GM12878 (cell line): ENCODE data around the gene OVOL1. TPM values are rescaled to one million over a fixed set of nuclear protein-coding genes. Genes with fewer than 3 reads are reported as not detected.

ENCODE experiments used
- ATAC-seq: fragments of 200-7000 bp; cut with Tn5 transposase; 3 replicates; pipeline ENCODE4 v1.9.1; 2020; ENCODE audit warnings: mild to moderate bottlenecking, moderate library complexity
- BruUV-seq: library from RNA; stranded (reverse); fragments of 400-500 nt; replicated peaks from 2 replicates; lab custom pipeline; 2021; lab: Mats Ljungman, UMichigan
- CTCF ChIA-PET: fragments of 300-600 bp; sonication (Branson Sonifier 250); formaldehyde crosslinking; extraction: SDS; loops from one replicate; lab custom pipeline; 2021; ENCODE audit warnings: inconsistent platforms; lab: Yijun Ruan, JAX
- POLR2A ChIA-PET: fragments of 350-600 bp; formaldehyde crosslinking; extraction: SDS; loops from one replicate; lab custom pipeline; 2021; ENCODE audit warnings: inconsistent platforms; lab: Charles Lee
- RAD21 ChIA-PET: fragments of 300-600 bp; sonication (Branson Sonifier 250); formaldehyde crosslinking; loops from one replicate; lab custom pipeline; 2023; ENCODE audit warnings: antibody characterized with exemption; ENCODE audit not compliant: unreplicated experiment; lab: Charles Lee
- SMC1A ChIA-PET: fragments of 300-600 bp; sonication (Branson Sonifier 250); formaldehyde crosslinking; loops from one replicate; lab custom pipeline; 2023; ENCODE audit not compliant: unreplicated experiment, uncharacterized antibody; lab: Charles Lee
- DNase-seq: peaks from one replicate; pipeline ENCODE4 v3.0.0-alpha.2; 2011; ENCODE audit warnings: low read depth, low spot score
- FAIRE-seq: peaks from 3 replicates; lab custom pipeline; 2011; peaks lifted over from hg19 to GRCh38; lab: Jason Lieb, UNC
- H2AFZ ChIP-seq: 2 replicates; pipeline ENCODE4 v1.6.0; 2011; ENCODE audit warnings: low read depth, low read length, control low read depth; ENCODE audit not compliant: control insufficient read depth
- H3K27ac ChIP-seq: 2 replicates; pipeline ENCODE4 v1.5.1; 2011; ENCODE audit warnings: control low read depth; ENCODE audit not compliant: control insufficient read depth, insufficient read depth
- H3K27me3 ChIP-seq, 2 experiments: replicated peaks in 1 of 2; 2 replicates each; pipeline versions ENCODE4 v1.6.0 to v1.6.1; 2011; ENCODE audit warnings: low read length in 1 of 2; ENCODE audit not compliant: control insufficient read depth in 2 of 2, insufficient read depth in 2 of 2
- H3K36me3 ChIP-seq, 2 experiments: 2 replicates each; pipeline ENCODE4 v1.5.1; 2011; ENCODE audit warnings: low read length in 1 of 2; ENCODE audit not compliant: control insufficient read depth in 2 of 2, insufficient read depth in 2 of 2
- H3K4me1 ChIP-seq: 2 replicates; pipeline ENCODE4 v1.6.1; 2011; ENCODE audit warnings: mild to moderate bottlenecking, low read length, moderate library complexity, mixed read lengths; ENCODE audit not compliant: control insufficient read depth, insufficient read depth
- H3K4me2 ChIP-seq: 2 replicates; pipeline ENCODE4 v1.6.0; 2011; ENCODE audit warnings: control low read depth; ENCODE audit not compliant: control insufficient read depth, insufficient read depth
- H3K4me3 ChIP-seq: fragments of 200-600 bp; sonication (generic); 2 replicates; pipeline ENCODE4 v1.5.1; 2016
- H3K79me2 ChIP-seq: 2 replicates; pipeline ENCODE4 v1.6.0; 2011; ENCODE audit warnings: low read length; ENCODE audit not compliant: control insufficient read depth, insufficient read depth
- H3K9ac ChIP-seq: 2 replicates; pipeline ENCODE4 v1.8.0; 2011; ENCODE audit warnings: low read length, control low read depth, mixed read lengths; ENCODE audit not compliant: control insufficient read depth, insufficient read depth
- H3K9me3 ChIP-seq: replicated peaks from 3 replicates; pipeline ENCODE4 v1.5.1; 2011; ENCODE audit warnings: mild to moderate bottlenecking, low read length; ENCODE audit not compliant: control insufficient read depth, insufficient read depth
- H4K20me1 ChIP-seq: 2 replicates; pipeline ENCODE4 v1.6.0; 2011; ENCODE audit not compliant: control insufficient read depth, insufficient read depth
- CTCF ChIP-seq, 3 experiments: IDR thresholded peaks in 2 of 3; conservative IDR thresholded peaks in 1 of 3; 2 replicates each; pipeline ENCODE4 v1.5.1; 2011; ENCODE audit warnings: low read depth in 3 of 3, low read length in 3 of 3, mild to moderate bottlenecking in 3 of 3, control low read depth in 2 of 3, moderate library complexity in 2 of 3, inconsistent platforms in 1 of 3, mixed read lengths in 1 of 3; ENCODE audit not compliant: control insufficient read depth in 2 of 3, insufficient read depth in 1 of 3; ENCODE audit errors: extremely low read depth in 1 of 3
- E2F8 ChIP-seq: fragments of 450-650 bp; IDR thresholded peaks from 2 replicates; pipeline ENCODE4 v1.6.1; 2018; ENCODE audit warnings: mild to moderate bottlenecking, low read depth, moderate library complexity; ENCODE audit not compliant: partially characterized antibody
- EED ChIP-seq: sonication (generic); IDR thresholded peaks from 2 replicates; pipeline ENCODE4 v1.6.1; 2016; ENCODE audit warnings: antibody characterized with exemption, low read depth
- EGR1 ChIP-seq, 2 experiments: IDR thresholded peaks; 1 replicate in 1 of 2; 2 replicates in 1 of 2; pipeline ENCODE4 v1.6.1; 2011 to 2012; ENCODE audit warnings: low read depth in 2 of 2, low read length in 2 of 2, borderline replicate concordance in 1 of 2, mild to moderate bottlenecking in 1 of 2, moderate library complexity in 1 of 2
- GATAD2B ChIP-seq: fragments of 450-650 bp; conservative IDR thresholded peaks from 2 replicates; pipeline ENCODE4 v1.6.1; 2017; ENCODE audit warnings: low read depth, mild to moderate bottlenecking, moderate library complexity
- RB1 ChIP-seq: fragments of 450-650 bp; formaldehyde crosslinking; IDR thresholded peaks from 2 replicates; pipeline ENCODE4 v1.6.1; 2017; ENCODE audit warnings: mild to moderate bottlenecking, borderline replicate concordance
- RBBP5 ChIP-seq: fragments of 200-600 bp; sonication (generic); conservative IDR thresholded peaks from 2 replicates; pipeline ENCODE4 v1.6.1; 2016
- REST ChIP-seq: IDR thresholded peaks from 2 replicates; pipeline ENCODE4 v1.6.1; 2012; ENCODE audit warnings: mild to moderate bottlenecking, low read depth, low read length
- SREBF1 ChIP-seq: IDR thresholded peaks from 2 replicates; pipeline ENCODE4 v1.6.1; 2012; ENCODE audit warnings: mild to moderate bottlenecking, low read length
- WGBS: methylation state at CpG from one replicate; pipeline ENCODE4 v1.1.6; 2016; ENCODE audit warnings: low lambda C conversion rate; ENCODE audit not compliant: insufficient replicate concordance, insufficient coverage; ENCODE audit errors: missing lambda C conversion rate; 5-methylcytosine and 5-hydroxymethylcytosine counted together
- in situ Hi-C: fragments of 300-500 bp; cut with MboI; formaldehyde crosslinking; loops from 9 replicates; pipeline ENCODE4 v1.14.3; 2018; ENCODE audit warnings: mixed read lengths
- intact Hi-C: fragments of 100-400 bp; cut with micrococcal nuclease; formaldehyde crosslinking; loops from one replicate; pipeline ENCODE4 v1.14.2; 2022; ENCODE audit not compliant: unreplicated experiment
- polyA plus RNA-seq, 11 experiments: library from polyadenylated mRNA; depleted of rRNA in 4 of 11; unstranded in 6 of 11; stranded (reverse) in 5 of 11; fragments of >200 nt; fragmentation: Nextera tagmentation in 4 of 11; fragmentation: Illumina TruSeq in 1 of 11; extraction: Ambion mirVana in 4 of 11; extraction: Trizol in 1 of 11; gene quantifications; 1 replicate in 1 of 11; 2 replicates in 10 of 11; pipeline versions ENCODE4 v1.2.1 to v1.2.3, GENCODE V29; 2011 to 2016; ENCODE audit warnings: inconsistent platforms in 2 of 11, missing spikeins in 2 of 11, low read depth in 1 of 11
- total RNA-seq, 4 experiments: library from RNA; depleted of rRNA in 3 of 4; stranded (reverse); fragments of >200 nt in 3 of 4; fragmentation: Illumina TruSeq in 1 of 4; extraction: Trizol in 1 of 4; gene quantifications; 2 replicates each; pipeline versions ENCODE4 v1.2.1 to v1.2.3, GENCODE V29; 2013 to 2021

OVOL1 gene
- total and polyA plus RNA-seq, 10 of the 15 experiments (the other 5 are each of a cell fraction or from before 2014, with no cell fraction given): 0.04 to 0.96 (median 0.09) TPM; not detected in 7

GRCh38 chr11:65780770-65781151 is 6.1 kb upstream of the OVOL1 start, which contains the start of gene AP5B1 (continued):
- no peak for TF ChIP-seq REST
- TF ChIP-seq EED: no peak
- no peak for TF ChIP-seq RBBP5
- TF ChIP-seq, all 136 proteins: peak for 9

- no peak for FAIRE-seq
- WGBS: 15% methylated on average over 70 of the region's 83 CpGs
- Histone ChIP-seq H3K9me3 (no peaks in the 10 kb centered on the region), H4K20me1 (no peaks in the 10 kb centered on the region; the same call in 1 of the 2 replicates), H3K4me3 (no peak overlapping the region), H3K4me1 (peaks cover 20% of the 10 kb centered on the region), H3K9ac (no peak overlapping the region), H3K36me3 (peaks cover 3 to 4% of the 10 kb centered on the region in 2 experiments; a peak in 3 of 4 replicates), H2AFZ (peak overlapping the region; percentile 64), H3K4me2 (peak overlapping the region; percentile 44), H3K27ac (no peak overlapping the region), H3K79me2 (peaks cover 10% of the 10 kb centered on the region), H3K27me3 (peaks cover 4 to 6% of the 10 kb centered on the region in 2 experiments; a peak in 3 of 4 replicates)
- RAD21 ChIA-PET: interaction anchor here (1.7 to 5.4 kb wide), 5 partner anchors 10 to 118 kb away, joined by 3 to 91 read pairs (median 8); partner anchors contain the start of gene RELA
- in situ Hi-C loops: no loop called here
- ATAC-seq: peak; percentile 36
- no TSS peak for BruUV-seq
- DNase-seq: no peak
- SMC1A ChIA-PET: interaction anchor here (0.6 kb wide), 1 partner anchor 909 kb away, joined by 3 read pairs; no protein-coding TSS in a partner anchor
- intact Hi-C loops: loop anchor here (5.0 kb wide), 1 partner anchor 69 kb away; the partner anchor contains the start of gene KAT5
- POLR2A ChIA-PET: interaction anchor here (0.6 to 2.3 kb wide), 4 partner anchors 11 to 109 kb away, joined by 3 to 17 read pairs (median 4); partner anchors contain the start of gene CCDC85B
- CTCF ChIA-PET: interaction anchor here (0.5 to 8.7 kb wide), 12 partner anchors 9 to 209 kb away, joined by 3 to 192 read pairs (median 20); partner anchors contain the start of gene KAT5
- TF ChIP-seq SREBF1: no peak
- TF ChIP-seq GATAD2B: peak; percentile 69
- no peak for TF ChIP-seq EGR1 (IDR thresholded peaks at IDR 0.05; ENCODE audit: borderline replicate concordance in 1 of 2, low read depth in 2 of 2, low read length in 2 of 2)
- TF ChIP-seq E2F8: no peak
- TF ChIP-seq RB1: peak; percentile 16; the same call in 1 of the 2 replicates
- peak in 2 of 3 experiments; percentile 4 to 5; a peak in 2 of 6 replicates for TF ChIP-seq CTCF (IDR thresholded peaks at IDR 0.05 in 2 of 3, conservative IDR thresholded peaks at IDR 0.05 in 1 of 3; ENCODE audit: control insufficient read depth in 2 of 3, extremely low read depth in 1 of 3, insufficient read depth in 1 of 3, low read depth in 3 of 3, low read length in 3 of 3)
These were observed 5.5 kb upstream of the OVOL1 start for GRCh38 chr11:65781152-65781961.
